Stromal cell of bone marrow (primary cell): ENCODE measurements around the gene WDR26.
A peak's percentile ranks its signal among the peaks of the same experiment; 100 is the strongest.
"Not testable (repeated sequence)": the region's sequence is repeated elsewhere in the genome, so short reads cannot be mapped to it uniquely, and the experiment has no call there.

Source experiments
- DNase-seq: peaks from one replicate; pipeline ENCODE4 v3.0.0-alpha.2; 2012; ENCODE audit warnings: low read depth

Gene WDR26

GRCh38 chr1:224434691-224435317 is at the start of gene WDR26:
TSS of gene WDR26 (minus strand) at chr1:224434797.
- no peak for DNase-seq

DNA sequence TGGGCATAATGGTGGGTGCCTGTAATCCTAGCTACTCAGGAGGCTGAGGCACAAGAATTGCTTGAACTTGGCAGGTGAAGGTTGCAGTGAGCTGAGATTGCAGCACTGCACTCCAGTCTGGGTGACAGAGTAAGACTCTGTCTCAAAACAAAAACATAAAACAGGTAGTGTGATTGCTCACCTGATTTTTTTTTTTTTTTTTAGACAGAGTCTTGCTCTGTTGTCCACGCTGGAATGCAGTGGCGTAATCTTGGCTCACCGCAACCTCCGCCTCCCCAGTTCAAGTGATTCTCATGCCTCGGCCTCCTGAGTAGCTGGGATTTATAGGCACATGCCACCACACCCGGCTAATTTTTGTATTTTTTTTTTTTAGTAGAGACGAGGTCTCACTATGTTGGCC is 48.6 kb upstream of the WDR26 start:
- DNase-seq, result not testable (repeated sequence)

GRCh38 chr1:224482619-224483018 is 48.0 kb upstream of the WDR26 start:
- no peak for DNase-seq

DNA sequence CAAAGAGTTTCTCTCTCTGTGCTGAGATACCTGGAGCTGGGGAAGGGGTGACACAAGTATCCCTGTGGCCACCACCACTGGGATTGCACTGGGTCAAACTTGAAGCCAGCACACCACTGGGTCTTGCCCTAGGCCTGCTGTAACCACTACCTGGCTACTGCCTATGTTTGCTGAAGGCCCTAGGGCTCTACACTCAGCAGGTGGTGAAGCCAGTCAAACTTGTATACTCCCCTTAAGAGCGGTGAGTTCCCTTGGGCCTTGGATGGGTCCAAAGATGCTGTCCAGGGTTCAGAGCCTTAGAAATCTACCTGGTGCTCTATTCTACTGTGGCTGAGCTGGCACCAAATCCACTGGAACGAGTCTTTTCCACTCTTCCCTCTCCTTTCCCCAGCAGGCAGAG is 47.0 kb upstream of the WDR26 start:
- DNase-seq, result no peak

DNA sequence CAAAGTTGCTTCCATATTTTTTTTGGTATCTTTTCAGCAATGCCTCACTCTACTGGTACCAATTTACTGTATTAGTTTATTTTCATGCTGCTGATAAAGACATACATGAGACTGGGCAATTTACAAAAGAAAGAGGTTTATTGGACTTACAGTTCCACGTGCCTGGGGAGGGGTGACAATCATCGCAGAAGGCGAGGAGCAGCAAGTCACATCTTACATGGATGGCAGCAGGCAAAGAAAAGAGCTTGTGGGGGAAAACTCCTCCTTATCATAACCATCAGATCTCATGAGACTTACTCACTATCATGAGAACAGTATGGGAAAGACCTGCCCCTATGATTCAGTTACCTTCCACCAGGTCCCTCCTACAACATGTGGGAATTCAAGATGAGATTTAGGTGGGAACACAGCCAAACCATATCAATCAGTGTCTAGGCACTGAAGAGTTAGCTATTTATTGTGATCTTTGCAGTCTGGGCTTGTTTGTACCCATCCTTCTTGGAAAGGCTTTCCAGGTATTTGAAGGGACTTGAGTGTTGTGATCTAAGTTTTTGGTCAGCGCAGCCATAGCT is 46.4 kb upstream of the WDR26 start:
- not testable (repeated sequence) for DNase-seq

DNA sequence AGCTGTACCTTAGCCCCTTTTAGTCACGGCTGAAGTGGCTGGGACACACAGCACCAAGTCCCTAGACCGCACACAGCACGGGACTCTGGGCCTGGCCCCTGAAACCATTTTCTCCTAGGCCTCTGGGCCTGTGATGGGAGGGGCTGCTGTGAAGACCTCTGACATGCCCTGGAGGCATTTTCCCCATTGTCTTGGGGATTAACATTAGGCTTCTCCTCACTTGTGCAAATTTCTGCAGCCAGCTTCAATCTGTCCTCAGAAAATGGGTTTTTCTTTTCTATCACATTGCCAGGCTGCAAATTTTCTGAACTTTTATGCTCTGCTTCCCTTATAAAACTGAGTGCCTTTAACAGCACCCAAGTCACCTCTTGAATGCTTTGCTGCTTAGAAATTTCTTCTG is 45.6 kb upstream of the WDR26 start:
- DNase-seq, result not testable (repeated sequence)

- DNase-seq, result no peak
Measured at GRCh38 chr1:224472806-224473205, 38.2 kb upstream of the WDR26 start.

DNA sequence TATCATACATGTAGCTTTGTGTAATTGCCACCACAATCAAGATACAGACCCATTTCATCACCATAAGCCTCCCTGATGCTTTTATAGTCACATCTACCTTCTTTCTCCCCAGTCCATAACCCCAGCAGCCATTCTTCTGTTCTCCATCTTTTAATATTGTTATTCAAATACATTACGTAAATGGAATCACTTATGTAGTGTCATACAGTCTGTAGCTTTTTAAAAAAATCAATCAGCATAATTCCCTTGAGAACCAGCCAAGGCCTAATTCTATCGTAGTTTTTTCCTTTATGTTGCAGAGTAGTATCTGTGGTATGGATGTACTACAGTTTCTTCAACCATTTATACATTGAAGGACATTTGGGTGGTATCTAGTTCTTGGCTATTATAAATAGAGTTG is 31.6 kb upstream of the WDR26 start:
- DNase-seq, result no peak

- no peak for DNase-seq
Measured at GRCh38 chr1:224459966-224460365, 25.4 kb upstream of the WDR26 start.

- no peak for DNase-seq
Measured at GRCh38 chr1:224458996-224459395, 24.4 kb upstream of the WDR26 start.

GRCh38 chr1:224458296-224458695 is 23.7 kb upstream of the WDR26 start:
- DNase-seq, result no peak

DNA sequence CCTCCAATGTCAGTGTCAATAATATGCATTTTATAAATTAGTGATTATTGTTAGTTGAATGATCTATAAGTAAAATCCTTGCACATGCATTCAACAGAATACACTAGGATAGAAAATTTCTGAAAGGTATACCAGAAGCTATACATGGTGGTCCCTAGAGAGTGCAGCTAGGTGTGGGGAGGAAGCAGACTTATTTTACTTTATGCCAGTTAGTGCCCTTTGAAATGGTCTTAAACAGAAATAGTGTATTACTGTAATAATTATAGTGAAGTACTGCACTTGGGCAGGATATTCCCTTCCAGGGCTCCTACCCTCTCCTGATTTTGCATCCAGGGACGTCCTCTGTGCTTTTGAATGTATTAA is 23.2 kb upstream of the WDR26 start:
- no peak for DNase-seq

GRCh38 chr1:224456637-224456953 is 22.0 kb upstream of the WDR26 start:
- DNase-seq, result no peak

GRCh38 chr1:224454402-224455055 is 19.9 kb upstream of the WDR26 start:
- DNase-seq, result no peak

GRCh38 chr1:224450561-224451350 is 16.2 kb upstream of the WDR26 start:
- no peak for DNase-seq

DNA sequence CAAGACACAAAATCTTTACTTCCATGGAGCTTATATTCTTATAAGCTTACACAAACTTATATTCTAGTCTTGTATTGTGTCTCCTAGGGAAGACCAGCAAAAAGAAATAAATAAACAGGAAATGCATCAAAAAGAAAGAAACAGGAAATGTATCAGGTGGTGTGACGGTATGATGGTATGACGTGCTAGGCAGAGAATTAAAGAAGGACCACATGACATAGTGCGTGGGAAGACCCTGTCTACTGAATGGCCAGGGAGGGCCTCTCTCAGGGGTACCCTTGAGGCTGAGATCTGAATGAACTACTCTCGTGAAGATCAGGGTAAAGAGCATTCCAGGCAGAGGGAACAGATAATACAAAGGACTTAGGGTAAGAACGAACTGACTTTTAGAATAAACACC is 15.6 kb upstream of the WDR26 start:
- no peak for DNase-seq

DNA sequence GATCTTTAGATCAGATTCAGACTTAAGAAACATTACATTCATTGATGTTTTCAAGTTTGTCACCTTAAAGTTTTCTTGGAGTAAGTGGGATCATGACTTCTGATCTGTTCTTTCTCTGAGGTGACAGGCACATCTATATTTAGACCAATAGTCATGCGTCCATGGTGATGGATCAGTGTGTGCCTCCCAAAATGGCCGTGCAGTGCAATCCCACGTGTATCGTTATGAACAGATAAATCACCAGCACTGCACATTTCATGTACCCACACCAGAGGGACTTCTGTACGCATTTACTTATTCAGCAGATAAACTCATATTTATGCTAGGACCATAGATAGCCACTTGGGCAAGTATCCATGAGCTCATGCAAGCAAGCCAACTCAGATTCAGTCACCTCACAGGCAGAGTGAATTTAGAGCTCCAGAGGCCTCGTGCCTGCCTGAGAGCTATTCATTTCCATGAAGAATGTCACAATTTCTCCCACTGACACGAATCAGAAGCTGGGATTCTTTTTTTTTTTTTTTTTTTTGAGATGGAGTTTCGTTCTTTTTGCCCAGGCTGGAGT is 13.9 kb upstream of the WDR26 start:
- DNase-seq, result no peak

DNA sequence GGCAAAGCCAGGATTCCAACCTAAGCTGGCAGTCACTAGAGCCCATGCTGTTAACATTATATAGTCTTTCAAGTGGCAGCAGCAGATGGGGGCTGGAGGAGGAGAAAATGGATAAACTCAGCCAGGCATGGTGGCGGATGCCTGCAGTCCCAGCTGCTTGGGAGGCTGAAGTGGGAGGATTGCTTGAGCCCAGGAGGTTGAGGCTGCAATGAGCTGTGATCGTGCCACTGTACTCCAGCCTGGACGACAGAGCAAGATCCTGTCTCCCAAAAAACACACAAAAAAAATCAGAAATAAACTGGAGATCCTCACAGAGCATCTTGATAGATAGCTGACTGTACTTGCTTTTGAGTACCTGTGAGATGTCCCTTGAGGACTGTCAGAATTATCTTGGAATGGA is 13.4 kb upstream of the WDR26 start:
- no peak for DNase-seq

DNA sequence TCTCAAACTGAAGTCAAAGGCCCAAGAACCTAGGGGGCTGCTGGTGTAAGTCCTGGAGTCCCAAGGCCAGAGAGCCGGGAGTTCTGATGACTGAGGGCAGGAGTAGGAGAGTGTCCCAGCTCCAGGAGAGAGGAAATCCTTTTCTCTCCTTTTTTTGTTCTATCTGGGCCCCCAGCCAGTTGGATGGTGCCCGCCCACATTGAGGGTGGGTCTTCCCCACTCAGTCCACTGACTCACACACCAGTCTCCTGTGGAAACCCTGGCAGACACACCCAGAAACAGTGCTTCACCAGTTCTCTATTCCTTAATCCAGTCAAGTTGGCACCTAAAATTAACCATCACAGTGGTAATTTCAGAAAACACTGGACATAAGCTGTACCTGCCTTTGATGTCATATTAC is 12.7 kb upstream of the WDR26 start:
- DNase-seq, result peak; percentile 88

DNA sequence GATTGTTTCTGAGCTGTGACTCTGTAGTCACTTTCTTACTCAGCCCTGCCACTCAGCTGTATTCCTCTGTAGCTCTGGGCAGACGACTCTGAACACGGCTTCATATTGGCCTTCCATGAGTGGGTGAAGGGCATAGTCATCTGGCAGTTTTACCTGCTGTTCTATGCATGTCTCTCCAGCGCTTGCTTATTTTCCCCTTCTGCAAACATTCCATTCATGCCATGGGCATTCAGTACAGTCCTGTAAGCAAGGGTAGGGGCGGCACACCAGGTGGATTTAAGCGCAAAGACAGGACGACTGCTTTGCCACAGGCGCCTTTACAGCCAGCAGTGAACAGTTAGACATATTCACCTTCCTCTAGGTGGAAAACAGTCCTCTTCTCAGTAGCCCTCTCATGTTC is 4.4 kb upstream of the WDR26 start:
- DNase-seq, result no peak

GRCh38 chr1:224435999-224436398 is 1.4 kb upstream of the WDR26 start:
- DNase-seq, result no peak

GRCh38 chr1:224435318-224435763 is 744 bp upstream of the WDR26 start:
- peak; percentile 86 for DNase-seq
